HCT116 (cell line): ENCODE data around the gene HIPK2.

ENCODE experiments used
- CEBPB ChIP-seq: IDR thresholded peaks from 2 replicates; pipeline ENCODE4 v1.6.1; 2012; ENCODE audit warnings: low read depth
- EGR1 ChIP-seq: IDR thresholded peaks from 2 replicates; pipeline ENCODE4 v1.6.1; 2012; ENCODE audit warnings: low read depth
- EZH2 ChIP-seq: fragments of 200-600 bp; sonication (generic); IDR thresholded peaks from 2 replicates; pipeline ENCODE4 v1.6.1; 2017; ENCODE audit warnings: antibody characterized with exemption, mixed run types
- POLR2A ChIP-seq: IDR thresholded peaks from 2 replicates; pipeline ENCODE4 v1.7.0; 2011; ENCODE audit warnings: borderline replicate concordance; ENCODE audit not compliant: insufficient read depth, insufficient read length; ENCODE audit errors: extremely low read depth
- REST ChIP-seq: IDR thresholded peaks from 2 replicates; pipeline ENCODE4 v1.6.1; 2012; ENCODE audit warnings: low read depth
- SIN3A ChIP-seq: IDR thresholded peaks from 2 replicates; pipeline ENCODE4 v1.6.1; 2012; ENCODE audit warnings: low read depth
- YY1 ChIP-seq: IDR thresholded peaks from 2 replicates; pipeline ENCODE4 v1.6.1; 2011; ENCODE audit warnings: low read length, low read depth, moderate library complexity, mild to moderate bottlenecking; ENCODE audit not compliant: insufficient replicate concordance; ENCODE audit errors: extremely low read depth
- ZFX ChIP-seq: fragments of 450-650 bp; IDR thresholded peaks from 2 replicates; pipeline ENCODE4 v1.6.1; 2017
- ZNF274 ChIP-seq: fragments of 200-500 bp; sonication (Bioruptor generic); IDR thresholded peaks from 2 replicates; pipeline ENCODE4 v1.6.1; 2014; ENCODE audit warnings: mild to moderate bottlenecking, low read depth, low read length, inconsistent platforms
- TF ChIP-seq, protein P1 (sequence below), 3 experiments: fragments of 200-600 bp in 1 of 3; sonication (generic) in 1 of 3; IDR thresholded peaks in 2 of 3; conservative IDR thresholded peaks in 1 of 3; 2 replicates each; pipeline ENCODE4 v1.5.1; 2012 to 2017; ENCODE audit warnings: low read depth in 2 of 3, low read length in 2 of 3, antibody characterized with exemption in 1 of 3, borderline replicate concordance in 1 of 3, control low read depth in 1 of 3, mild to moderate bottlenecking in 1 of 3, mixed read lengths in 1 of 3, mixed run types in 1 of 3, moderate library complexity in 1 of 3; ENCODE audit not compliant: insufficient read depth in 1 of 3
- TF ChIP-seq, protein P2 (sequence below): IDR thresholded peaks from 2 replicates; pipeline ENCODE4 v1.6.1; 2011; ENCODE audit warnings: mild to moderate bottlenecking, low read length, moderate library complexity; ENCODE audit not compliant: insufficient replicate concordance; ENCODE audit errors: extremely low read depth

DNA sequence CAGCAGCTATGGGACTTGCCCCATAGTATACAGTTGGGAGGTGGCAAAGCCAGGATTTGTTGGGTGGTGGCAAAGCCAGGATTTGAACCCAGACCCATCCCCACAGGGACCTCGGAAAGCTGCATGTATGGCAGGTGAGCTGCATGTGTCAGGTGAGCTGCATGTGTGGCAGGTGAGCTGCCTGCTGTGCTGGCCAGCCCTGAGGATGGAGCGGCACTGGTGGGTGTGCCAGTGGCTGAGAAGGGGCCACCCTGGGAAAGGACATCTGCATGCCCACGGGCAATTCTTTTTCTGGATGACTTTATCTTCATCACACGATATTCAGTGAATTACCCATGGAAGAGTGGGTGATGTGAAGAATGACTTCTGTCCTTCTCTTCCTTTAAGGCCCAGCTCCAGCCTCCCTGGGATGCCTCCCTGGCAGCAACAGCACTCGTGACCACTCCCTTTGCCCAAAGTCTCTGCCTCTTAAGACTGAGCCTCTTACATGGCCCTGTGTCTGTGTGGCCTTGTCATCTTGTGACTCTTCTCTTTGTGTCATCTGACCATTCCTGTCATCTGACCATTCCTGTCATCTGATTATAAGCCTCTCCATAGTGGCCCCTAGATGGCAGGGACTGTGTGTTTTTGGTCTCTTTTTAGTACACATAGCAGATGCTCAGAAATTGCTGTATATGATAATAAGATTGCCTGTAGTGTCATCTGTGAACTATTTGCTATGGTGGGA is 229.3 kb downstream of the HIPK2 start:
- TF ChIP-seq CEBPB (no peak), ZFX (no peak), REST (no peak), EGR1 (no peak), EZH2 (no peak), POLR2A (no peak), YY1 (no peak), SIN3A (no peak), ZNF274 (no peak)
- TF ChIP-seq, protein P1, sequence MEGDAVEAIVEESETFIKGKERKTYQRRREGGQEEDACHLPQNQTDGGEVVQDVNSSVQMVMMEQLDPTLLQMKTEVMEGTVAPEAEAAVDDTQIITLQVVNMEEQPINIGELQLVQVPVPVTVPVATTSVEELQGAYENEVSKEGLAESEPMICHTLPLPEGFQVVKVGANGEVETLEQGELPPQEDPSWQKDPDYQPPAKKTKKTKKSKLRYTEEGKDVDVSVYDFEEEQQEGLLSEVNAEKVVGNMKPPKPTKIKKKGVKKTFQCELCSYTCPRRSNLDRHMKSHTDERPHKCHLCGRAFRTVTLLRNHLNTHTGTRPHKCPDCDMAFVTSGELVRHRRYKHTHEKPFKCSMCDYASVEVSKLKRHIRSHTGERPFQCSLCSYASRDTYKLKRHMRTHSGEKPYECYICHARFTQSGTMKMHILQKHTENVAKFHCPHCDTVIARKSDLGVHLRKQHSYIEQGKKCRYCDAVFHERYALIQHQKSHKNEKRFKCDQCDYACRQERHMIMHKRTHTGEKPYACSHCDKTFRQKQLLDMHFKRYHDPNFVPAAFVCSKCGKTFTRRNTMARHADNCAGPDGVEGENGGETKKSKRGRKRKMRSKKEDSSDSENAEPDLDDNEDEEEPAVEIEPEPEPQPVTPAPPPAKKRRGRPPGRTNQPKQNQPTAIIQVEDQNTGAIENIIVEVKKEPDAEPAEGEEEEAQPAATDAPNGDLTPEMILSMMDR (IDR thresholded peaks at IDR 0.05 in 2 of 3, conservative IDR thresholded peaks at IDR 0.05 in 1 of 3; ENCODE audit: borderline replicate concordance in 1 of 3, insufficient read depth in 1 of 3, low read depth in 2 of 3, low read length in 2 of 3) = no peak
- TF ChIP-seq, protein P2, sequence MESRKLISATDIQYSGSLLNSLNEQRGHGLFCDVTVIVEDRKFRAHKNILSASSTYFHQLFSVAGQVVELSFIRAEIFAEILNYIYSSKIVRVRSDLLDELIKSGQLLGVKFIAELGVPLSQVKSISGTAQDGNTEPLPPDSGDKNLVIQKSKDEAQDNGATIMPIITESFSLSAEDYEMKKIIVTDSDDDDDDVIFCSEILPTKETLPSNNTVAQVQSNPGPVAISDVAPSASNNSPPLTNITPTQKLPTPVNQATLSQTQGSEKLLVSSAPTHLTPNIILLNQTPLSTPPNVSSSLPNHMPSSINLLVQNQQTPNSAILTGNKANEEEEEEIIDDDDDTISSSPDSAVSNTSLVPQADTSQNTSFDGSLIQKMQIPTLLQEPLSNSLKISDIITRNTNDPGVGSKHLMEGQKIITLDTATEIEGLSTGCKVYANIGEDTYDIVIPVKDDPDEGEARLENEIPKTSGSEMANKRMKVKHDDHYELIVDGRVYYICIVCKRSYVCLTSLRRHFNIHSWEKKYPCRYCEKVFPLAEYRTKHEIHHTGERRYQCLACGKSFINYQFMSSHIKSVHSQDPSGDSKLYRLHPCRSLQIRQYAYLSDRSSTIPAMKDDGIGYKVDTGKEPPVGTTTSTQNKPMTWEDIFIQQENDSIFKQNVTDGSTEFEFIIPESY = no peak
